Right lobe of liver (tissue), 6 donors: ENCODE results near the gene ZNF581. TPM values are rescaled to one million over a fixed set of nuclear protein-coding genes. Genes with fewer than 3 reads are reported as not detected.

Experiments
- ATAC-seq, 4 donors: fragments of 200-7000 bp; cut with Tn5 transposase; one replicate each; pipeline ENCODE4 v1.9.1; 2020; ENCODE audit warnings: mild to moderate bottlenecking in 4 of 4, moderate library complexity in 4 of 4
- DNase-seq, 3 donors: peaks; one replicate each; pipeline ENCODE4 v3.0.0-alpha.2; 2020
- H3K27ac ChIP-seq, 3 donors: fragments of 200-600 bp; one replicate each; pipeline ENCODE4 v1.8.0; 2022
- H3K27me3 ChIP-seq, 2 donors: fragments of 200-600 bp; one replicate each; pipeline ENCODE4 v1.8.0; 2022
- H3K36me3 ChIP-seq, 4 donors: fragments of 200-600 bp; sonication (generic) in 1 of 4; one replicate each; pipeline versions ENCODE4 v1.5.1 to v1.8.0; 2017 to 2022; ENCODE audit warnings: control low read depth in 1 of 4
- H3K4me1 ChIP-seq, 4 donors: fragments of 200-600 bp; sonication (generic) in 1 of 4; one replicate each; pipeline versions ENCODE4 v1.5.1 to v1.8.0; 2017 to 2022; ENCODE audit warnings: control low read depth in 1 of 4
- H3K4me3 ChIP-seq, 3 donors: fragments of 200-600 bp; one replicate each; pipeline ENCODE4 v1.8.0; 2022
- H3K9me3 ChIP-seq, 4 donors: fragments of 200-600 bp; sonication (generic) in 1 of 4; one replicate each; pipeline versions ENCODE4 v1.5.1 to v1.8.0; 2017 to 2022; ENCODE audit warnings: control low read depth in 1 of 4
- POLR2A ChIP-seq: fragments of 450-650 bp; IDR thresholded peaks from one replicate; pipeline ENCODE4 v1.6.1; 2017; ENCODE audit warnings: antibody characterized with exemption, mild to moderate bottlenecking
- WGBS: methylation state at CpG from one replicate; pipeline ENCODE4 v1.1.6; 2018; ENCODE audit warnings: low coverage, low lambda C conversion rate; ENCODE audit not compliant: insufficient coverage; ENCODE audit errors: missing lambda C conversion rate; 5-methylcytosine and 5-hydroxymethylcytosine counted together
- intact Hi-C, 2 donors: fragments of 100-400 bp; cut with DNase I; formaldehyde crosslinking; loops; one replicate each; pipeline versions ENCODE4 v1.11.2 to v1.14.1; 2022
- total RNA-seq, 6 experiments: library from RNA; depleted of rRNA in 2 of 6; stranded (reverse); fragments of >200 nt in 2 of 6; fragmentation: NEBNext Ultra II Directional in 3 of 6; extraction: Animal tissue kit (Norgen Biotek cat#: 25700) in 3 of 6; gene quantifications; one replicate each; pipeline versions ENCODE4 v1.1.0 to v1.2.4, GENCODE V29; 2016 to 2023
- TF ChIP-seq, protein P1 (sequence below), 4 donors: fragments of 200-600 bp in 3 of 4; fragments of 450-650 bp in 1 of 4; IDR thresholded peaks; one replicate each; pipeline versions ENCODE4 v1.5.1 to v1.8.0; 2016 to 2022; ENCODE audit warnings: antibody characterized with exemption in 4 of 4, mild to moderate bottlenecking in 2 of 4
- donor health status: DM: no; HTN: yes; CAD: no.
- donor health status: DM: no; HTN: no; CAD: no.
- donor health status: DM: no; HTN: no; CAD: no.
- donor health status: DM: no; HTN: yes; CAD: no.
- donor health status: DM: no; HTN: yes; CAD: no.

Gene ZNF581
- total RNA-seq, 6 experiments from 2014 or later, result 2.7 to 7.3 (median 5.1) TPM

DNA sequence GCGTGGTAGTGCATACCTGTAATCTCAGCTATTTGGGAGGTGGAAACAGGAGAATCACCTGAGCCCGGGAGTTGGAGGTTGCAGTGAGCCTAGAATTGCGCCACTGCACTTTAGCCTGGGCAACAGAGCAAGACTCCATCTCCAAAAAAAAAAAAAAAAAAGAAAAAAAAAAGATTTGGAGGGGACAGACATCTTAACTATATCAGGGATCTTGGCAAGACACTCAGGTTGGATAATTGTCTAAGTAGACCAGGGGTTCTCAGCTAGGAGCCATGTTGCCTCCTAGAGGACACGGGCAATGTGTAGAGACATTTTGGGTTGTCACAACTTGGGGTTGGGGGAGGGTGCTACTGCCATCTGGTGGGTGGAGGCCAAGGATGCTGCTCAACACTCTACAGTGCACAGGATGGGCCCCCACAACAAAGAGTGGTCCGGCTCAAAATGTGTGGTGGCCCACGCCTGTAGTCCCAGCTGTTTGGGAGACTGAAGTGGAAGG lies 4.5 kb upstream of the ZNF581 start:
- no peaks in the 10 kb centered on the region for H3K36me3 ChIP-seq
- no peak for DNase-seq
- WGBS, result 77% methylated on average over 4 of the region's 6 CpGs
- H3K4me1 ChIP-seq, result peaks cover 0 to 47% (median 20%) of the 10 kb centered on the region in 4 donors
- no peak overlapping the region for H3K4me3 ChIP-seq
- intact Hi-C loops, result loop anchor here in 1 of 2 donors (5.0 kb wide), 1 partner anchor 168 kb away; no protein-coding TSS in a partner anchor
- H3K27ac ChIP-seq, result no peak overlapping the region
- TF ChIP-seq, protein P1, sequence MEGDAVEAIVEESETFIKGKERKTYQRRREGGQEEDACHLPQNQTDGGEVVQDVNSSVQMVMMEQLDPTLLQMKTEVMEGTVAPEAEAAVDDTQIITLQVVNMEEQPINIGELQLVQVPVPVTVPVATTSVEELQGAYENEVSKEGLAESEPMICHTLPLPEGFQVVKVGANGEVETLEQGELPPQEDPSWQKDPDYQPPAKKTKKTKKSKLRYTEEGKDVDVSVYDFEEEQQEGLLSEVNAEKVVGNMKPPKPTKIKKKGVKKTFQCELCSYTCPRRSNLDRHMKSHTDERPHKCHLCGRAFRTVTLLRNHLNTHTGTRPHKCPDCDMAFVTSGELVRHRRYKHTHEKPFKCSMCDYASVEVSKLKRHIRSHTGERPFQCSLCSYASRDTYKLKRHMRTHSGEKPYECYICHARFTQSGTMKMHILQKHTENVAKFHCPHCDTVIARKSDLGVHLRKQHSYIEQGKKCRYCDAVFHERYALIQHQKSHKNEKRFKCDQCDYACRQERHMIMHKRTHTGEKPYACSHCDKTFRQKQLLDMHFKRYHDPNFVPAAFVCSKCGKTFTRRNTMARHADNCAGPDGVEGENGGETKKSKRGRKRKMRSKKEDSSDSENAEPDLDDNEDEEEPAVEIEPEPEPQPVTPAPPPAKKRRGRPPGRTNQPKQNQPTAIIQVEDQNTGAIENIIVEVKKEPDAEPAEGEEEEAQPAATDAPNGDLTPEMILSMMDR (IDR thresholded peaks at IDR 0.05), result peak; percentile 10 to 30 (median 18)
- TF ChIP-seq POLR2A, result no peak
- no peaks in the 10 kb centered on the region for H3K27me3 ChIP-seq
- H3K9me3 ChIP-seq, result no peaks in the 10 kb centered on the region
- no peak for ATAC-seq

DNA sequence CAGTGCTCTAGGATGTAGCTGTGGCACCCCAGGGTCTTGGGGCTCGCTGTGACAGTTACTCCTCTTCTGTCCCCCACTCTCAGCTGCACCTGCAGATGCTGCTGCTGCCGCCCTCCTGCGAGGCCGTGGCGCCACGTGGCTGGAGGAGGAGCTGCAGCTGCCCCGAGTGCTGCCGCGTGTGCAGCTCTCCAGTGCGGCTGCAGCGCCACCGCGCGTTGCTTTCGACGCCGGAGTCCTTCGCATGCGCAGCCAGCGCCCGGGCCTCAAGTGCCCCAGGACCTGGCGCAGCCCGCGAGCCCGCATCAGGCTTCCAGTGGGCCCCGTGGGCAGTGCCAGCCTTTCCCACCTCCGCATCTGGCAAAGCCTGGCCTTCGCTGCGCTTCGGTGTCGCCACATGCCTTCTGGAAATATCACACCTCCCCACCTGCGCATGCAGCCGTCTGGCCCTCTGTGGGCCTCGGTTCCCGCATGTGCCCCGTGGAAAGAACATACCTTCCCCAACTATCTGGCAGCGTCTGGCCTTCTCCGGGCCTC lies 3.3 kb upstream of the ZNF581 start:
- peak; percentile 20 for TF ChIP-seq POLR2A
- TF ChIP-seq, protein P1 (IDR thresholded peaks at IDR 0.05), result peak; percentile 40 to 63 (median 48)
- Histone ChIP-seq H3K27ac (peak overlapping the region; percentile 67 to 76 (median 73)), H3K4me3 (peak overlapping the region; percentile 74 to 85 (median 81)), H3K4me1 (peaks cover 0 to 49% (median 18%) of the 10 kb centered on the region in 4 donors), H3K27me3 (no peaks in the 10 kb centered on the region), H3K9me3 (no peaks in the 10 kb centered on the region), H3K36me3 (peaks cover 0 to 6% (median 0%) of the 10 kb centered on the region in 4 donors)
- peak; percentile 76 to 82 (median 77) for DNase-seq
- WGBS, result 4% methylated on average over 7 of the region's 38 CpGs
- intact Hi-C loops, result no loop called here
- ATAC-seq, result peak; percentile 39 to 55 (median 50)

DNA sequence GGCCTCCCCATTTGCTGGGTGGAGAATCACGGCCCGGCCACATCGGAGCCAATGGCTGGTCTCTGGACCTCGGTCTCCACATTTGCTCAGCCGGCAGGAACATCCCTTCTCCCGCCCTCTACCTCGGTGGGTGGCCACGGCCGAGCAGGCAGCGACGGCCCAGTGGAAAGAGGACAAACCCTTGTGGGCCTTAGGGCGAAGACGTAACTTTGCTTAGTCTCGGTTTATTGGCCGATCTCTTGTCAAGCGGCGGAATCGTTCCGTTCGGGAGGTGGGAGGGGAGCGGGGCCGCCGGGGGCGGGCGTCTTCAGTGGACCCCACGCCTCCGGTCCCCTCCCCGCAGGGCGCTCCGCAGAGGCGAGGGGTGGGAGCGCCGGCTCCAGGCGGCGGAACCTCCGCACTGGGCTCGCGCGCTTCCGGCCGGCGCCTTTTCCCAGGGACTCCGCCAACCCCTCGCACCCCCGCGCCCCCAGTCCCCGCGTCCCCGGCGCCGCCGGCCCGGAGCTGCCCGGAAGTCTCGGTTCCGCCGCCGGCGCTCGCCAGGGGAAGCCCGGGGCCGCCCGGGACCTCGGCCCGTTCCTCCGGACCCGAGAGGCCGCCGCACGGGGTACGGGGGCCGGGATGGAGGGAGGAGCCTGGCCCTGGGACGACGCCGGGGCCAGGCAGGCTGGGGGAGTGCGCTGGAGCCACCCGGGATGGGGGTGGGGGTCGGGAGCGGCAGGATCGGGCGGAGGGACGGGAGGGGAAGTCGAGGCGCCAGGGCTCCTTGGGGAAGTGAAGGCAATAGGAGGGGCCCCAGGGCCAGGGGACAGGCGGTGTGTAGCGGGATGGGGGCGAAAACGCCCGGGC lies 2.6 kb upstream of the ZNF581 start, which contains the start of gene ZNF580:
TSS of gene ZNF580 (plus strand) at position 426 of the 849 bp plus-strand sequence. CDS start 1,507 bp downstream, outside the sequence.
- no peaks in the 10 kb centered on the region for H3K27me3 ChIP-seq

More for the DNA sequence above, 2.6 kb upstream of the ZNF581 start, which contains the start of gene ZNF580:
- Histone ChIP-seq H3K36me3 (peaks cover 0 to 10% (median 0%) of the 10 kb centered on the region in 4 donors), H3K27ac (peak within 1 kb of the TSS; percentile 67 to 76 (median 73)), H3K4me3 (peak within 1 kb of the TSS; percentile 74 to 85 (median 81)), H3K4me1 (peaks cover 0 to 45% (median 16%) of the 10 kb centered on the region in 4 donors), H3K9me3 (no peaks in the 10 kb centered on the region)
- intact Hi-C loops, result no loop called here
- peak; percentile 57 to 72 (median 64) for ATAC-seq
- peak; percentile 68 to 72 (median 72) for DNase-seq
- 0% methylated on average over 21 of the region's 89 CpGs for WGBS
- TF ChIP-seq, protein P1 (IDR thresholded peaks at IDR 0.05), result no peak
- peak; percentile 9 for TF ChIP-seq POLR2A
